ENCODE results near the gene PARD3. TPM values are rescaled to one million over a fixed set of nuclear protein-coding genes. Genes with fewer than 3 reads are reported as not detected.

The PARD3 gene
- total RNA-seq, 4 donors from 2014 or later = 115 to 226 (median 141) TPM

DNA sequence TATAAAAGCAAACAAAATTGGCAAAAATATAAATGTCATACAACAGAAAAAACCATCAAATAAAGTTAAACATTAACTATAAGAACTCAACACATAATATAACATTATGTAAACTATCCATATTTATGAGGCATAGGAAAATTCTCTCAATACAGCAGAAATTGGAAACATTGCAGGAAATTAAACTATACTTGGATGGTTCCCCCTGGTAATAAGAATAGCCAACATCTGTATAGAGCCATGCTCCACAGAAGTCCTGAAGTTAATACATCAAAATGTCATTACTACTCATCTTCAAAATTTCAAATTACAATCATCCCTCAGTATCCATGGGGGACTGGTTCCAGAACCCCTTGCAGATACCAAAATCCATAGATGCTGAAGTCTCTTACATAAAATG is 350.5 kb downstream of the PARD3 start:
- DNase-seq (ENCODE audit: low spot score in 2 of 2) = no peak
- no peak overlapping the region for H3K4me3 ChIP-seq

DNA sequence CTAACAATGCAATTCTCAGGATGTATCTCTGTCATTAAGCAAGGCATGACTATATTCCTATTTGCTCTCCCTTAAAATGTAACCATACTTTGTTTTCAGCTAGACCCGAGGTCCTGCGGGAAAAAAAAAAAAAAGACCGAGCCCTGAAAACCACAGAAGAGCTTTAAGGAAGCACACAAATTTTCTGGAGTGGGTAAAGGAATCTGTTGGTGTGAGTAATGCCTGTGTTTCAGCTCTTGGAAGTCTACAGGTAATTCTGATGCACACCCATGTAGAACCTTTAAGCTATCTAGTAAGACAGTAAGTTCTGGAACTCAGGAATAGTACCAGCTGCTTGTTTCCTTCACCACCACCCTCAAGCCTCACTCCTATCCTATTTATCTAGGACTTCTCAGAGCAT is 351.1 kb downstream of the PARD3 start:
- Histone ChIP-seq H3K36me3 (peaks cover 6% of the 10 kb centered on the region), H3K9me3 (no peaks in the 10 kb centered on the region), H3K4me3 (no peak overlapping the region), H3K27me3 (no peaks in the 10 kb centered on the region), H3K4me1 (no peaks in the 10 kb centered on the region), H3K27ac (no peak overlapping the region)
- no peak for DNase-seq (ENCODE audit: low spot score in 2 of 2)
- TF ChIP-seq POLR2A (IDR thresholded peaks at IDR 0.05) = no peak
- TF ChIP-seq EP300 (IDR thresholded peaks at IDR 0.05) = no peak
- TF ChIP-seq POLR2AphosphoS5 (IDR thresholded peaks at IDR 0.05) = no peak
- TF ChIP-seq, protein P1, sequence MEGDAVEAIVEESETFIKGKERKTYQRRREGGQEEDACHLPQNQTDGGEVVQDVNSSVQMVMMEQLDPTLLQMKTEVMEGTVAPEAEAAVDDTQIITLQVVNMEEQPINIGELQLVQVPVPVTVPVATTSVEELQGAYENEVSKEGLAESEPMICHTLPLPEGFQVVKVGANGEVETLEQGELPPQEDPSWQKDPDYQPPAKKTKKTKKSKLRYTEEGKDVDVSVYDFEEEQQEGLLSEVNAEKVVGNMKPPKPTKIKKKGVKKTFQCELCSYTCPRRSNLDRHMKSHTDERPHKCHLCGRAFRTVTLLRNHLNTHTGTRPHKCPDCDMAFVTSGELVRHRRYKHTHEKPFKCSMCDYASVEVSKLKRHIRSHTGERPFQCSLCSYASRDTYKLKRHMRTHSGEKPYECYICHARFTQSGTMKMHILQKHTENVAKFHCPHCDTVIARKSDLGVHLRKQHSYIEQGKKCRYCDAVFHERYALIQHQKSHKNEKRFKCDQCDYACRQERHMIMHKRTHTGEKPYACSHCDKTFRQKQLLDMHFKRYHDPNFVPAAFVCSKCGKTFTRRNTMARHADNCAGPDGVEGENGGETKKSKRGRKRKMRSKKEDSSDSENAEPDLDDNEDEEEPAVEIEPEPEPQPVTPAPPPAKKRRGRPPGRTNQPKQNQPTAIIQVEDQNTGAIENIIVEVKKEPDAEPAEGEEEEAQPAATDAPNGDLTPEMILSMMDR (IDR thresholded peaks at IDR 0.05) = no peak
- WGBS = 93% methylated on average over 3 of the region's 3 CpGs

More for the DNA sequence above, 350.5 kb downstream of the PARD3 start:
- Histone ChIP-seq H3K9me3 (no peaks in the 10 kb centered on the region), H3K4me1 (no peaks in the 10 kb centered on the region), H3K27ac (no peak overlapping the region), H3K27me3 (no peaks in the 10 kb centered on the region), H3K36me3 (peaks cover 9% of the 10 kb centered on the region)
- TF ChIP-seq POLR2A (IDR thresholded peaks at IDR 0.05) (no peak), POLR2AphosphoS5 (IDR thresholded peaks at IDR 0.05) (no peak), EP300 (IDR thresholded peaks at IDR 0.05) (no peak)
- TF ChIP-seq, protein P1 (IDR thresholded peaks at IDR 0.05) = no peak

DNA sequence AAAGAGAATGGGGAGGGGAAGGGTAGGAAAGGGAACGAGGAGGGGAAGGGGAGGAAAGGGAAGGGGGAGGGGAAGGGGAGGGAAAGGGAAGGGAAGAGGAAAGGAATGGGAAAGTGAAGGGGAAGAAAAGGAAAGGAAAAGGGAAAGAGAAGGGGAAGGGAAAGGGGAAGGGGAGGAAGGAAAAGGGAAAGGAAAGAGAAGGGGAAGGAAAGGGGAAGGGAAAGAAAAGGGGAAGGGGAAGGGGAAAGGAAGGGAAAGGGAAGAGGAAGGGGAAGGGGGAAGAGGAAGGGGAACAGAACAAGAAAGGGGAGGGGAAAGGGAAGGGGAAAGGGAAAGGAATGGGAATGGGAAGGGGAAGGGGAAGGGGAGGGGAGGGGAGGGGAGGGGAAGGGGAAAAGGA is 352.1 kb downstream of the PARD3 start:
- Histone ChIP-seq H3K4me3 (no peak overlapping the region), H3K4me1 (no peaks in the 10 kb centered on the region), H3K27me3 (no peaks in the 10 kb centered on the region), H3K27ac (no peak overlapping the region), H3K36me3 (peaks cover 5% of the 10 kb centered on the region), H3K9me3 (no peaks in the 10 kb centered on the region)
- no peak for DNase-seq (ENCODE audit: low spot score in 2 of 2)
- WGBS = 92% methylated on average over 1 of the region's 1 CpG
- no peak for TF ChIP-seq EP300 (IDR thresholded peaks at IDR 0.05)

DNA sequence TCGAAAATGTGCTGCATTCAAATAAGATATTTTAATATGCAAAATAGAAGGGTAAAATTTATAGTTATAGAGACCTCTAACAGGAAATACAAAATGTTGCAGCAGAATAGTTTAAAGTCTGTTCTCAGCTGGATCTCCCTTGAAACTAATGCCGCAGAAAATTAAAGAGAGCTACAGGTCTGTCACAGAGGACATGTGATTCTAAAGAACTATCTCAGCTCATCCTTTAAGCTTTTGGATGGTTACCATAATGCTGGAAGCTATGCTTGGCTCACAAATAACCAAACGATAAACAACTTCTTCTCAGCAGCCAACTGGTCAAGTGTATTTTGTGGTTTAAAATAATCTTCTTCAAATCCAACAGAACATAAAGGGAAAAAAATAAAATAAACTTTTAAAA is 353.0 kb downstream of the PARD3 start:
- TF ChIP-seq POLR2A (IDR thresholded peaks at IDR 0.05) (no peak), EP300 (IDR thresholded peaks at IDR 0.05) (no peak), POLR2AphosphoS5 (IDR thresholded peaks at IDR 0.05) (no peak)
- TF ChIP-seq, protein P1 (IDR thresholded peaks at IDR 0.05) = no peak
- Histone ChIP-seq H3K27me3 (no peaks in the 10 kb centered on the region), H3K4me1 (no peaks in the 10 kb centered on the region), H3K9me3 (no peaks in the 10 kb centered on the region), H3K4me3 (no peak overlapping the region), H3K27ac (no peak overlapping the region), H3K36me3 (no peaks in the 10 kb centered on the region)
- 63% methylated on average over 3 of the region's 3 CpGs for WGBS
- no peak for DNase-seq (ENCODE audit: low spot score in 2 of 2)

DNA sequence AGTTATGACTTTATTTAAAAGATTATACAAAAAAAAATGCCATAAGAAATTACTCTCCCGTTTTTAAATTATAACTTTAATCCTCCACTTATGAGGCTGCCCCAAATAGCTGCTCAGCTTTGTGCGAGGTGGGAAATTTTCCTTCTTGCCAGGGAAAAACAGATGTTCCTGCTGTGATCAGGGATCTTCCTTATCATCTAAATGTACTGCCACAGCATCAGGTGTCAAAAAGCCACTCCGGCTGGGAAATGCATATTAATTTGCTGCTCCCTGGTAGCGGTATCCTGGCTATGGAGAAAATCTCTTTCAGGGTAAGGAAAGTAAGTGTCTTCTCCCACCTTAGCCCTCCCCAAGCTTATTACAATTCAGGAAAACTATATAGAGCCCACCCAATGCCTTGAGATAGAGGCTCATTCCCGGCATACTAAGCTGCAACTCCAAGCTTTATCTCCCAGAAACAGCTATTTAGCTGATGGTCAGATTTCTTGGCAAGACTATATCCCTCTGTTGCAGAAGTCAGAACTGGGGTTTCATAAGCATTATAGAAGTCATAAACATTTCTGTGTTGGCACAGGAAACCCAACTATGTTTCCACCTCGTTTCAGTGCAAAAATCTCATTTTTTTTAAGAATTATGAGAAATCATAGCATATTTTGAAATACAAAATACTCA is 360.4 kb downstream of the PARD3 start:
- Histone ChIP-seq H3K4me3 (no peak overlapping the region), H3K27me3 (no peaks in the 10 kb centered on the region), H3K4me1 (no peaks in the 10 kb centered on the region), H3K27ac (no peak overlapping the region), H3K9me3 (no peaks in the 10 kb centered on the region), H3K36me3 (peaks cover 3% of the 10 kb centered on the region)
- no peak for DNase-seq (ENCODE audit: low spot score in 2 of 2)
- WGBS = 90% methylated on average over 6 of the region's 6 CpGs
- TF ChIP-seq POLR2A (IDR thresholded peaks at IDR 0.05) = no peak
- TF ChIP-seq, protein P1 (IDR thresholded peaks at IDR 0.05) = no peak
- TF ChIP-seq POLR2AphosphoS5 (IDR thresholded peaks at IDR 0.05) = no peak
- no peak for TF ChIP-seq EP300 (IDR thresholded peaks at IDR 0.05)

DNA sequence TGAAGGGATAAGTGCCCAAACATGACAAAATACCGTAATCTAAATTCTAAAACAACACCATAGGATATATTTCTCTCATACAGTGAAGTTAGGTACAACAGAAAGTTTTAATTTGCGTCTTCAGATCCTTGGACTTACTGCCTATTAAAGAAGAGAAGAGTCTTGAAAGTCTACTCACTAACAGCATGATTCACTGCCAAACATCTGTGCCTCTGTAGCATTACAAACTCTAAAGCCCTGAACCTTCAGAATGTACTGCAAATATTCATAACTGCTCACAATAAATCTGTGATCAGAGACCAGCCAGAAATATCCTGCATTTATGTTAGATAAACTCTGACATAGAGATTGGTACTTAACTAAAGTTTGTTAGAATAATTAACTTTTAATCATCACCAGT is 365.3 kb downstream of the PARD3 start:
- no peak for DNase-seq (ENCODE audit: low spot score in 2 of 2)
- Histone ChIP-seq H3K4me1 (no peaks in the 10 kb centered on the region), H3K9me3 (no peaks in the 10 kb centered on the region), H3K4me3 (no peak overlapping the region), H3K27me3 (no peaks in the 10 kb centered on the region), H3K36me3 (peaks cover 3% of the 10 kb centered on the region), H3K27ac (no peak overlapping the region)
- TF ChIP-seq EP300 (IDR thresholded peaks at IDR 0.05) (no peak), POLR2A (IDR thresholded peaks at IDR 0.05) (no peak), POLR2AphosphoS5 (IDR thresholded peaks at IDR 0.05) (no peak)
- TF ChIP-seq, protein P1 (IDR thresholded peaks at IDR 0.05) = no peak
- WGBS = 84% methylated on average over 2 of the region's 2 CpGs
